IMR-90 (cell line): Measurements from ENCODE around the gene ENTPD7. TPM values are rescaled to one million over a fixed set of nuclear protein-coding genes. Genes with fewer than 3 reads are reported as not detected.

ENCODE experiments used
- ATAC-seq: fragments of 200-7000 bp; cut with Tn5 transposase; 2 replicates; pipeline ENCODE4 v1.9.1; 2020; ENCODE audit warnings: low read depth, mild to moderate bottlenecking, moderate library complexity
- BruUV-seq: library from RNA; stranded (reverse); fragments of 400-500 nt; replicated peaks from 2 replicates; lab custom pipeline; 2021; lab: Mats Ljungman, UMichigan
- CTCF ChIA-PET: fragments of 300-600 bp; formaldehyde crosslinking; extraction: SDS; loops from one replicate; lab custom pipeline; 2021; ENCODE audit warnings: antibody characterized with exemption; lab: Yijun Ruan, JAX
- POLR2A ChIA-PET: fragments of 300-600 bp; sonication (Branson Sonifier 250); formaldehyde crosslinking; loops from one replicate; lab custom pipeline; 2022; ENCODE audit warnings: antibody characterized with exemption; ENCODE audit not compliant: unreplicated experiment; lab: Charles Lee
- DNase-seq: peaks from one replicate; pipeline ENCODE4 v3.0.0; 2013
- H2AFZ ChIP-seq: replicated peaks from 2 replicates; pipeline ENCODE3; 2013; ENCODE audit warnings: low read length, mild to moderate bottlenecking; ENCODE audit not compliant: poor library complexity
- H2AK5ac ChIP-seq: 2 replicates; pipeline ENCODE4 v1.6.1; 2013; ENCODE audit warnings: low read depth, low read length, inconsistent platforms
- H2AK9ac ChIP-seq: replicated peaks from 2 replicates; pipeline ENCODE3; 2013; ENCODE audit warnings: mild to moderate bottlenecking, low read depth, low read length, moderate library complexity; ENCODE audit not compliant: poor library complexity
- H2BK120ac ChIP-seq: 2 replicates; pipeline ENCODE4 v1.6.1; 2013; ENCODE audit warnings: low read depth, low read length, inconsistent platforms
- H2BK15ac ChIP-seq: 3 replicates; pipeline ENCODE4 v1.6.1; 2013; ENCODE audit warnings: low read depth, low read length, inconsistent platforms
- H2BK20ac ChIP-seq: 2 replicates; pipeline ENCODE4 v1.6.1; 2013; ENCODE audit warnings: low read depth, mild to moderate bottlenecking, inconsistent platforms, low read length, moderate library complexity
- H2BK5ac ChIP-seq: 2 replicates; pipeline ENCODE4 v1.6.1; 2013; ENCODE audit warnings: mild to moderate bottlenecking, low read depth, low read length, inconsistent platforms; ENCODE audit not compliant: poor library complexity, severe bottlenecking
- H3K14ac ChIP-seq: replicated peaks from 2 replicates; pipeline ENCODE4 v1.6.1; 2013; ENCODE audit warnings: low read depth, low read length, inconsistent platforms
- H3K18ac ChIP-seq: 2 replicates; pipeline ENCODE4 v1.6.1; 2013; ENCODE audit warnings: low read depth, low read length, control low read depth
- H3K23ac ChIP-seq: 2 replicates; pipeline ENCODE4 v1.6.1; 2013; ENCODE audit warnings: low read depth, low read length, inconsistent platforms
- H3K27ac ChIP-seq: 2 replicates; pipeline ENCODE4 v1.5.1; 2013; ENCODE audit warnings: mild to moderate bottlenecking, control low read depth, low read length; ENCODE audit not compliant: insufficient read depth
- H3K27me3 ChIP-seq: 2 replicates; pipeline ENCODE4 v1.6.1; 2013; ENCODE audit warnings: low read length; ENCODE audit not compliant: control insufficient read depth, insufficient read depth
- H3K36me3 ChIP-seq: 2 replicates; pipeline ENCODE4 v1.6.1; 2013; ENCODE audit warnings: low read length, mixed read lengths; ENCODE audit not compliant: control insufficient read depth, insufficient read depth
- H3K4ac ChIP-seq: 2 replicates; pipeline ENCODE4 v1.6.1; 2013; ENCODE audit warnings: low read depth, low read length, inconsistent platforms
- H3K4me1 ChIP-seq: 2 replicates; pipeline ENCODE4 v1.6.1; 2013; ENCODE audit warnings: low read length, mixed read lengths; ENCODE audit not compliant: control insufficient read depth, insufficient read depth
- H3K4me2 ChIP-seq: 2 replicates; pipeline ENCODE4 v1.6.1; 2013; ENCODE audit warnings: low read depth, mild to moderate bottlenecking, control low read depth, low read length, moderate library complexity
- H3K4me3 ChIP-seq: 2 replicates; pipeline ENCODE4 v1.5.1; 2013; ENCODE audit warnings: low read depth, mild to moderate bottlenecking, control low read depth, low read length, moderate library complexity; ENCODE audit not compliant: insufficient read depth
- H3K56ac ChIP-seq: 2 replicates; pipeline ENCODE4 v1.6.1; 2013; ENCODE audit warnings: low read length, inconsistent platforms; ENCODE audit not compliant: insufficient read depth; ENCODE audit errors: extremely low read depth
- H3K79me1 ChIP-seq, 2 experiments: 2 replicates each; pipeline ENCODE4 v1.6.1; 2013; ENCODE audit warnings: low read length in 2 of 2, inconsistent platforms in 1 of 2, low read depth in 1 of 2
- H3K9ac ChIP-seq: 2 replicates; pipeline ENCODE4 v1.6.1; 2013; ENCODE audit warnings: low read depth, low read length, control low read depth
- H3K9me1 ChIP-seq: 2 replicates; pipeline ENCODE4 v1.6.1; 2013; ENCODE audit warnings: low read length, inconsistent platforms; ENCODE audit not compliant: insufficient read depth
- H3K9me3 ChIP-seq: 2 replicates; pipeline ENCODE4 v1.6.1; 2013; ENCODE audit warnings: low read length; ENCODE audit not compliant: control insufficient read depth, insufficient read depth
- H4K20me1 ChIP-seq: 2 replicates; pipeline ENCODE4 v1.6.1; 2013; ENCODE audit warnings: low read length, inconsistent platforms; ENCODE audit not compliant: insufficient read depth
- H4K5ac ChIP-seq: 2 replicates; pipeline ENCODE4 v1.6.1; 2013; ENCODE audit warnings: mild to moderate bottlenecking, low read depth, low read length, control low read depth
- H4K8ac ChIP-seq, 2 experiments: 2 replicates each; pipeline ENCODE4 v1.6.1; 2013; ENCODE audit warnings: low read depth in 2 of 2, low read length in 2 of 2, control low read depth in 1 of 2, inconsistent platforms in 1 of 2
- H4K91ac ChIP-seq: 2 replicates; pipeline ENCODE4 v1.6.1; 2013; ENCODE audit warnings: low read depth, low read length, inconsistent platforms; ENCODE audit not compliant: insufficient read depth
- CEBPB ChIP-seq: IDR thresholded peaks from 2 replicates; pipeline ENCODE4 v1.6.1; 2012; ENCODE audit warnings: low read depth, low read length, improper control_type of control experiment
- CHD1 ChIP-seq: IDR thresholded peaks from 2 replicates; pipeline ENCODE4 v1.6.1; 2012; ENCODE audit warnings: low read depth, low read length, improper control_type of control experiment
- FOS ChIP-seq: fragments of 150-350 bp; IDR thresholded peaks from 2 replicates; pipeline ENCODE4 v1.6.1; 2016; ENCODE audit warnings: low read depth, low read length
- MAFK ChIP-seq: IDR thresholded peaks from 2 replicates; pipeline ENCODE4 v1.6.1; 2012; ENCODE audit warnings: low read depth, low read length, improper control_type of control experiment
- MAZ ChIP-seq: IDR thresholded peaks from 2 replicates; pipeline ENCODE4 v1.6.1; 2012; ENCODE audit warnings: low read depth, mild to moderate bottlenecking, low read length, improper control_type of control experiment, moderate library complexity, borderline replicate concordance
- NFE2L2 ChIP-seq: fragments of 150-350 bp; IDR thresholded peaks from 2 replicates; pipeline ENCODE4 v1.6.1; 2016; ENCODE audit warnings: low read depth, mild to moderate bottlenecking, low read length
- POLR2A ChIP-seq: IDR thresholded peaks from 2 replicates; pipeline ENCODE4 v1.6.1; 2012; ENCODE audit warnings: mild to moderate bottlenecking, low read depth, low read length
- RAD21 ChIP-seq: IDR thresholded peaks from 2 replicates; pipeline ENCODE4 v1.6.1; 2012; ENCODE audit warnings: low read length, improper control_type of control experiment
- RCOR1 ChIP-seq: IDR thresholded peaks from 2 replicates; pipeline ENCODE4 v1.6.1; 2012; ENCODE audit warnings: mild to moderate bottlenecking, low read length, improper control_type of control experiment; ENCODE audit not compliant: insufficient replicate concordance
- RFX5 ChIP-seq: IDR thresholded peaks from 2 replicates; pipeline ENCODE4 v1.8.0; 2012; ENCODE audit warnings: low read depth, mild to moderate bottlenecking, low read length, moderate library complexity
- SMC3 ChIP-seq: fragments of 150-350 bp; IDR thresholded peaks from 2 replicates; pipeline ENCODE4 v1.6.1; 2016; ENCODE audit warnings: low read depth, mild to moderate bottlenecking, antibody characterized with exemption, low read length, moderate library complexity
- dilution Hi-C: fragments of 300-500 bp; cut with HindIII; formaldehyde crosslinking; loops from one replicate; pipeline ENCODE4 v1.14.3; 2018; ENCODE audit warnings: low sequenced_read_pairs; ENCODE audit not compliant: unreplicated experiment
- in situ Hi-C: fragments of 300-500 bp; cut with MboI; formaldehyde crosslinking; loops from 3 replicates; pipeline ENCODE4 v1.14.3; 2019; ENCODE audit warnings: low sequenced_read_pairs, inconsistent platforms, mixed read lengths
- intact Hi-C: fragments of 100-400 bp; cut with micrococcal nuclease; formaldehyde crosslinking; loops from 2 replicates; pipeline ENCODE4 v1.10.0; 2022
- polyA plus RNA-seq, 3 experiments: library from polyadenylated mRNA; depleted of rRNA; stranded (reverse); fragments of >200 nt; gene quantifications; 2 replicates each; pipeline ENCODE4 v1.2.3, GENCODE V29; 2012; ENCODE audit warnings: low replicate concordance in 1 of 3
- total RNA-seq: library from RNA; depleted of rRNA; stranded (reverse); fragments of >200 nt; gene quantifications from 2 replicates; pipeline ENCODE4 v1.2.3, GENCODE V29; 2012
- TF ChIP-seq, protein P1 (sequence below): fragments of 150-350 bp; IDR thresholded peaks from 2 replicates; pipeline ENCODE4 v1.6.1; 2017; ENCODE audit warnings: mild to moderate bottlenecking, antibody characterized with exemption, low read length, low read depth
- TF ChIP-seq, protein P2 (sequence below): fragments of 150-350 bp; IDR thresholded peaks from 2 replicates; pipeline ENCODE4 v1.6.1; 2016; ENCODE audit warnings: low read depth, mild to moderate bottlenecking, low read length, moderate library complexity, borderline replicate concordance

The ENTPD7 gene
- total and polyA plus RNA-seq, 2 of the 4 experiments (the other 2 are of a cell fraction), result 8.0 to 23.3 TPM

DNA sequence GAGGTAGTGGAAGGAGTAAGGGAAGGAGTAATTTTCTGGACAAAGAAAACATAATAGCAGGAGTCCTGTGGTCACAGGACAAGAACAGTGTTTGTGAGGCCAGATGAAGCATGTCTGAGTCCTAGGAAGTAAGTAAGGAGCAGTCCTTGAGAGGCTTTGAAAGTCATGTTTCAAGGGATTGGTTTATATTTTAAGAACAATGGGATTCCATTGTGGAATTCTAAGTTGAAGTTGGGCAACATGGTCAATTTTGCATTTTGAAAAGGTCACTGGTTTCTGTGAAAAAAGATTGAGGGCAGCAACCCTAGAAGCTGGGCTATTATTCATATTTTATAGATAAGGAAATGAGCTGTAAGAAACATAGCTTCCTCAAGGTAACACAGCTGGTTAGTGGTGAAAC is 28.3 kb upstream of the ENTPD7 start:
- Histone ChIP-seq H2AFZ (no peak overlapping the region), H3K79me1 (no peaks in the 10 kb centered on the region), H3K9me3 (no peaks in the 10 kb centered on the region), H3K9me1 (no peaks in the 10 kb centered on the region), H3K27ac (no peak overlapping the region), H3K18ac (peak overlapping the region; percentile 83; the same call in 1 of the 2 replicates), H2BK20ac (peak overlapping the region; percentile 34; the same call in 1 of the 2 replicates), H2BK15ac (no peak overlapping the region), H2BK120ac (no peak overlapping the region), H3K56ac (no peak overlapping the region), H3K23ac (peak overlapping the region; percentile 71; the same call in 1 of the 2 replicates), H2AK5ac (no peak overlapping the region), H3K36me3 (no peaks in the 10 kb centered on the region), H3K4me1 (peaks cover 1% of the 10 kb centered on the region; the same call in 1 of the 2 replicates), H3K27me3 (no peaks in the 10 kb centered on the region), H4K91ac (no peak overlapping the region), H2AK9ac (no peak overlapping the region), H3K9ac (no peak overlapping the region), H3K14ac (no peak overlapping the region), H2BK5ac (peak overlapping the region; percentile 84), H4K20me1 (no peaks in the 10 kb centered on the region), H4K8ac (peak overlapping the region in 1 of 2 experiments; percentile 20; a peak in 1 of 4 replicates), H3K4me2 (no peak overlapping the region), H4K5ac (peak overlapping the region; percentile 30; the same call in 1 of the 2 replicates), H3K4me3 (no peak overlapping the region), H3K4ac (no peak overlapping the region; the same call in 1 of the 2 replicates)
- POLR2A ChIA-PET, result no interaction called here
- BruUV-seq, result no TSS peak
- ATAC-seq, result peak; percentile 48
- in situ Hi-C loops, result no loop called here
- TF ChIP-seq MAZ (no peak), SMC3 (no peak), CHD1 (no peak), RCOR1 (no peak), MAFK (no peak), RFX5 (no peak), CEBPB (no peak), FOS (no peak), POLR2A (no peak), NFE2L2 (no peak), RAD21 (no peak)
- TF ChIP-seq, protein P1, sequence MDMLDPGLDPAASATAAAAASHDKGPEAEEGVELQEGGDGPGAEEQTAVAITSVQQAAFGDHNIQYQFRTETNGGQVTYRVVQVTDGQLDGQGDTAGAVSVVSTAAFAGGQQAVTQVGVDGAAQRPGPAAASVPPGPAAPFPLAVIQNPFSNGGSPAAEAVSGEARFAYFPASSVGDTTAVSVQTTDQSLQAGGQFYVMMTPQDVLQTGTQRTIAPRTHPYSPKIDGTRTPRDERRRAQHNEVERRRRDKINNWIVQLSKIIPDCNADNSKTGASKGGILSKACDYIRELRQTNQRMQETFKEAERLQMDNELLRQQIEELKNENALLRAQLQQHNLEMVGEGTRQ, result no peak
- TF ChIP-seq, protein P2, sequence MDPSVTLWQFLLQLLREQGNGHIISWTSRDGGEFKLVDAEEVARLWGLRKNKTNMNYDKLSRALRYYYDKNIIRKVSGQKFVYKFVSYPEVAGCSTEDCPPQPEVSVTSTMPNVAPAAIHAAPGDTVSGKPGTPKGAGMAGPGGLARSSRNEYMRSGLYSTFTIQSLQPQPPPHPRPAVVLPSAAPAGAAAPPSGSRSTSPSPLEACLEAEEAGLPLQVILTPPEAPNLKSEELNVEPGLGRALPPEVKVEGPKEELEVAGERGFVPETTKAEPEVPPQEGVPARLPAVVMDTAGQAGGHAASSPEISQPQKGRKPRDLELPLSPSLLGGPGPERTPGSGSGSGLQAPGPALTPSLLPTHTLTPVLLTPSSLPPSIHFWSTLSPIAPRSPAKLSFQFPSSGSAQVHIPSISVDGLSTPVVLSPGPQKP, result no peak
- intact Hi-C loops, result loop anchor here (1.0 to 10.0 kb wide), 3 partner anchors 28 to 214 kb away; partner anchors contain the start of gene ENTPD7
- CTCF ChIA-PET, result interaction anchor here (0.8 to 1.5 kb wide), 5 partner anchors 9 to 81 kb away, joined by 3 to 10 read pairs (median 4); no protein-coding TSS in a partner anchor
- dilution Hi-C loops, result no loop called here
- DNase-seq, result peak; percentile 15
